Liver (tissue), 9 donors: ENCODE data around the gene COL19A1. TPM values are rescaled to one million over a fixed set of nuclear protein-coding genes. Genes with fewer than 3 reads are reported as not detected.

Experiments
- DNase-seq: peaks from one replicate; pipeline ENCODE4 v3.0.0-alpha.2; 2017; ENCODE audit warnings: low spot score
- H3K27ac ChIP-seq, 2 donors: one replicate each; pipeline ENCODE4 v1.7.0; 2013; ENCODE audit warnings: inconsistent platforms in 2 of 2, low read length in 2 of 2, control low read depth in 1 of 2, low read depth in 1 of 2, mild to moderate bottlenecking in 1 of 2
- H3K27me3 ChIP-seq, 4 donors: one replicate each; pipeline versions ENCODE4 v1.6.1 to v1.7.0; 2013; ENCODE audit warnings: low read length in 3 of 4, inconsistent platforms in 1 of 4, mild to moderate bottlenecking in 1 of 4, moderate library complexity in 1 of 4; ENCODE audit not compliant: control insufficient read depth in 4 of 4, insufficient read depth in 4 of 4
- H3K36me3 ChIP-seq, 4 donors: one replicate each; pipeline versions ENCODE4 v1.6.1 to v1.7.0; 2013; ENCODE audit warnings: low read length in 3 of 4, mild to moderate bottlenecking in 3 of 4, low read depth in 1 of 4, moderate library complexity in 1 of 4; ENCODE audit not compliant: control insufficient read depth in 4 of 4, insufficient read depth in 3 of 4
- H3K4me1 ChIP-seq, 4 donors: one replicate each; pipeline versions ENCODE4 v1.6.1 to v1.7.0; 2013; ENCODE audit warnings: low read length in 3 of 4, mild to moderate bottlenecking in 3 of 4, moderate library complexity in 1 of 4; ENCODE audit not compliant: control insufficient read depth in 4 of 4, insufficient read depth in 4 of 4
- H3K4me3 ChIP-seq, 3 donors: one replicate each; pipeline versions ENCODE4 v1.6.1 to v1.7.0; 2013; ENCODE audit warnings: low read length in 3 of 3, control low read depth in 1 of 3, low read depth in 1 of 3, mild to moderate bottlenecking in 1 of 3
- H3K9ac ChIP-seq, 2 donors: one replicate each; pipeline ENCODE4 v1.7.0; 2013; ENCODE audit warnings: low read length in 2 of 2, mild to moderate bottlenecking in 2 of 2, moderate library complexity in 2 of 2, control low read depth in 1 of 2, low read depth in 1 of 2
- H3K9me3 ChIP-seq, 4 donors: one replicate each; pipeline versions ENCODE4 v1.6.1 to v1.7.0; 2013; ENCODE audit warnings: low read length in 3 of 4; ENCODE audit not compliant: control insufficient read depth in 4 of 4
- CTCF ChIP-seq: fragments of 150-350 bp; IDR thresholded peaks from 2 replicates; pipeline ENCODE4 v1.5.1; 2017; ENCODE audit warnings: improper control_type of control experiment, low read depth, low read length; ENCODE audit not compliant: missing input control
- EGR1 ChIP-seq, 2 donors: IDR thresholded peaks; 2 replicates each; pipeline ENCODE4 v1.6.1; 2016 to 2018; ENCODE audit warnings: antibody characterized with exemption in 2 of 2, low read depth in 2 of 2
- FOXA1 ChIP-seq: IDR thresholded peaks from 2 replicates; pipeline ENCODE4 v1.6.1; 2016; ENCODE audit warnings: antibody characterized with exemption
- FOXA2 ChIP-seq: IDR thresholded peaks from 2 replicates; pipeline ENCODE4 v1.6.1; 2016; ENCODE audit warnings: antibody characterized with exemption
- GABPA ChIP-seq, 2 donors: IDR thresholded peaks in 1 of 2; conservative IDR thresholded peaks in 1 of 2; 2 replicates each; pipeline ENCODE4 v1.6.1; 2016; ENCODE audit warnings: antibody characterized with exemption in 2 of 2, mild to moderate bottlenecking in 1 of 2, moderate library complexity in 1 of 2
- HNF4A ChIP-seq, 2 donors: conservative IDR thresholded peaks; 2 replicates each; pipeline ENCODE4 v1.6.1; 2016; ENCODE audit warnings: antibody characterized with exemption in 2 of 2, mild to moderate bottlenecking in 2 of 2
- HNF4G ChIP-seq: IDR thresholded peaks from 2 replicates; pipeline ENCODE4 v1.6.1; 2016; ENCODE audit warnings: antibody characterized with exemption
- JUND ChIP-seq, 2 donors: IDR thresholded peaks; 2 replicates each; pipeline ENCODE4 v1.6.1; 2016; ENCODE audit warnings: antibody characterized with exemption in 2 of 2
- MAX ChIP-seq: IDR thresholded peaks from 2 replicates; pipeline ENCODE4 v1.6.1; 2016; ENCODE audit warnings: antibody characterized with exemption
- NR2F2 ChIP-seq: IDR thresholded peaks from 2 replicates; pipeline ENCODE4 v1.6.1; 2016; ENCODE audit warnings: antibody characterized with exemption
- RAD21 ChIP-seq, 2 donors: IDR thresholded peaks; 2 replicates each; pipeline ENCODE4 v1.6.1; 2016; ENCODE audit warnings: antibody characterized with exemption in 2 of 2, mild to moderate bottlenecking in 2 of 2
- REST ChIP-seq: IDR thresholded peaks from 2 replicates; pipeline ENCODE4 v1.6.1; 2016; ENCODE audit warnings: antibody characterized with exemption, mild to moderate bottlenecking
- RXRA ChIP-seq, 2 donors: IDR thresholded peaks; 2 replicates each; pipeline ENCODE4 v1.6.1; 2017 to 2018; ENCODE audit warnings: antibody characterized with exemption in 2 of 2, mild to moderate bottlenecking in 1 of 2
- SP1 ChIP-seq: IDR thresholded peaks from 2 replicates; pipeline ENCODE4 v1.6.1; 2018; ENCODE audit warnings: antibody characterized with exemption, mild to moderate bottlenecking
- TAF1 ChIP-seq: conservative IDR thresholded peaks from 2 replicates; pipeline ENCODE4 v1.6.1; 2016; ENCODE audit warnings: antibody characterized with exemption, mild to moderate bottlenecking
- YY1 ChIP-seq: IDR thresholded peaks from 2 replicates; pipeline ENCODE4 v1.6.1; 2016; ENCODE audit warnings: antibody characterized with exemption, mild to moderate bottlenecking
- ZBTB33 ChIP-seq: IDR thresholded peaks from 2 replicates; pipeline ENCODE4 v1.6.1; 2016; ENCODE audit warnings: antibody characterized with exemption
- WGBS: extraction: QIAGEN DNeasy Blood & Tissue Kit; methylation state at CpG from one replicate; pipeline ENCODE4 v1.1.7; 2013; 5-methylcytosine and 5-hydroxymethylcytosine counted together
- polyA plus RNA-seq, 2 donors: library from polyadenylated mRNA; stranded (reverse) in 1 of 2; unstranded in 1 of 2; fragments of 200-250 nt in 1 of 2; fragments of >200 nt in 1 of 2; fragmentation: Nextera tagmentation in 1 of 2; extraction: Ambion mirVana in 1 of 2; gene quantifications; one replicate each; pipeline versions ENCODE4 v1.2.1 to v1.2.3, GENCODE V29; 2013 to 2015
- total RNA-seq, 2 donors: library from RNA; depleted of rRNA; stranded (reverse); fragments of >200 nt; gene quantifications; one replicate each; pipeline ENCODE4 v1.2.3, GENCODE V29; 2014
- TF ChIP-seq, protein P1 (sequence below): IDR thresholded peaks from 2 replicates; pipeline ENCODE4 v1.6.1; 2016; ENCODE audit warnings: antibody characterized with exemption
- donor health status: healthy.
- donor health status: healthy.
- donor health status: healthy.
- donor health status: healthy.
- donor health status: healthy.

COL19A1 gene
- total and polyA plus RNA-seq, 4 donors = 0.25 to 0.51 TPM; not detected in 2

DNA sequence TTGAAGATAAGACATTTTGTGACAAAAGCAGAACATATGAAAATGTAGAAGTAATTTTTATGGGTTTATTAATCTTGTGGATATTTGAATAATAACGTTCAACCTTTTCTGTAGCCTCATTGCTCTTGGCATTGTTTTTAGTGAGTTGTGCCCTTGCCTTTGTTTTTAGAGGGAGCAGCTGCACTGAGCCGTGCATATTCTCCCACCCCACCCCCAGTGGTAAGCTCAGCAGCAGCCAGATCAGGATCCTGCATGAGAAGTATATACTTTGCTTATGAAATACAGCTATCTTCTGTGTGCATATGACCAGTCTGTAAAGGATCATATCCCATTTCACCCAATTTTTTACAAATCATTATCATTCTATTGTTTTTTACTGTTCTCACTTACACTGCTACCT is 252.3 kb downstream of the COL19A1 start:
- Histone ChIP-seq H3K9ac (no peak overlapping the region), H3K36me3 (no peaks in the 10 kb centered on the region), H3K27ac (no peak overlapping the region), H3K27me3 (peaks cover 0 to 4% (median 0%) of the 10 kb centered on the region in 4 donors), H3K4me1 (peaks cover 0 to 2% (median 0%) of the 10 kb centered on the region in 4 donors), H3K9me3 (no peaks in the 10 kb centered on the region), H3K4me3 (no peak overlapping the region)
- no peak for TF ChIP-seq HNF4A (conservative IDR thresholded peaks at IDR 0.05)
- TF ChIP-seq, protein P1, sequence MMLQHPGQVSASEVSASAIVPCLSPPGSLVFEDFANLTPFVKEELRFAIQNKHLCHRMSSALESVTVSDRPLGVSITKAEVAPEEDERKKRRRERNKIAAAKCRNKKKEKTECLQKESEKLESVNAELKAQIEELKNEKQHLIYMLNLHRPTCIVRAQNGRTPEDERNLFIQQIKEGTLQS = no peak
- TF ChIP-seq NR2F2 = no peak
- no peak for TF ChIP-seq GABPA (IDR thresholded peaks at IDR 0.05 in 1 of 2, conservative IDR thresholded peaks at IDR 0.05 in 1 of 2)
- TF ChIP-seq CTCF = no peak
- no peak for TF ChIP-seq SP1
- TF ChIP-seq JUND (IDR thresholded peaks at IDR 0.05) = no peak
- no peak for TF ChIP-seq HNF4G
- no peak for TF ChIP-seq REST
- no peak for TF ChIP-seq MAX
- TF ChIP-seq FOXA2 = no peak
- no peak for TF ChIP-seq EGR1 (IDR thresholded peaks at IDR 0.05; ENCODE audit: low read depth in 2 of 2)
- no peak for TF ChIP-seq TAF1
- no peak for TF ChIP-seq YY1
- TF ChIP-seq ZBTB33 = no peak
- TF ChIP-seq RAD21 (IDR thresholded peaks at IDR 0.05) = no peak
- no peak for TF ChIP-seq FOXA1
- TF ChIP-seq RXRA (IDR thresholded peaks at IDR 0.05) = no peak
- no peak for DNase-seq
- WGBS = 72% methylated on average over 2 of the region's 2 CpGs
